Retina (tissue), 1 donor: ENCODE data around the gene CHST11.
A peak's percentile ranks its signal among the peaks of the same experiment; 100 is the strongest.
"Not testable (repeated sequence)": the region's sequence is repeated elsewhere in the genome, so short reads cannot be mapped to it uniquely, and the experiment has no call there.

ENCODE experiments used
- DNase-seq: peaks from one replicate; pipeline ENCODE4 v3.0.0-alpha.2; 2016

The CHST11 gene

GRCh38 chr12:104569346-104570173 lies 112.8 kb downstream of the CHST11 start:
- no peak for DNase-seq

DNA sequence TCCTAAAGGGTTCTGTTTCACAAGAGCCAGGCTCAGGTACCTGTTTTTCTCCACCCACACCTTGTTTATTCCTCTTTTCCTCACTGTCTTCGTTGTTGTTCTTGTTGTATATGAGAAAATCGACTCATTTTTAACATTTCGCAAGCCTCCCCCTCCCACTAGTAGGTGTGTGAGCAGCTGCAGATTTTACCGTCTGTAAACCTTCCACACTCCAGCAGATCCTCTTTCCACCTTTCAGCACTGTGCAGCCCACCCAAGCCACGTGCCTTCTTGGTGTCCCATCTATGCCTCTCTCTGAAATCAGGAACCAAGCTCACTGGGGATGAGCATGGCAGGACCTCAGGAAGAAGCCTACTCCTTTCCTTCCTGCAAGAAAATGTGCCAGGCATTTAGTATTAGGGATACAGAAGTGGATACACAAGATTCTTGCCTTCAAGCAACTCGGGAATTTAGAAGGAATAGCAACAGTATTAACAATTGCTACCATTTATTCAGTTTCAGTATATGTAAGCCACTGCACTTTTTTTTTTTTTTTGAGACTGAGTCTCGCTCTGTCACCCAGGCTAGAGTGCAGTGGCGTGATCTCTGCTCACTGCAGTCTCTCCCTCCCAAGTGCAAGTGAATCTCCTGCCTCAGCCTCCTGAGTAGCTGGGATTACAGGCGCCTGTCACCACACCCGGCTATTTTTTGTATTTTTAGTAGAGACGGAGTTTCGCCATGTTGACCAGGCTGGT lies 113.6 kb downstream of the CHST11 start:
- no peak for DNase-seq

DNA sequence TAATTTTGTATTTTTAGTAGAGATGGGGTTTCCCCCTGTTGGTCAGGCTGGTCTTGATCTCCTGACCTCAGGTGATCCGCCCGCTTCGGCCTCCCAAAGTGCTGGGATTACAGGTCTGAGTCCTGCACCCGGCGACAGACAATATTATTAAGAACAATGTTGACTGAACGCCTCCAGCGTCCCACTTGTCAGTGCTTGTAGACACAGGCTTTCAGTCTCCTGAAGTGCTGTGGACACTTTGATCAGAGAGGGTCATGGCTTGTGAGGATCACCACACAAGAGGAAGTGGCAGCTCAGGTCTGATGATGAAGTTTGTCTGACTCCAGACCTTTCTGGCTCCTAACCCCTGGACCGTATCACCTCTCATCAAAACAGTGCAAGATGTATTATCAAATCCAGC lies 114.6 kb downstream of the CHST11 start:
- DNase-seq = no peak

- DNase-seq = not testable (repeated sequence)
These were observed 117.6 kb downstream of the CHST11 start for GRCh38 chr12:104574353-104574752.

DNA sequence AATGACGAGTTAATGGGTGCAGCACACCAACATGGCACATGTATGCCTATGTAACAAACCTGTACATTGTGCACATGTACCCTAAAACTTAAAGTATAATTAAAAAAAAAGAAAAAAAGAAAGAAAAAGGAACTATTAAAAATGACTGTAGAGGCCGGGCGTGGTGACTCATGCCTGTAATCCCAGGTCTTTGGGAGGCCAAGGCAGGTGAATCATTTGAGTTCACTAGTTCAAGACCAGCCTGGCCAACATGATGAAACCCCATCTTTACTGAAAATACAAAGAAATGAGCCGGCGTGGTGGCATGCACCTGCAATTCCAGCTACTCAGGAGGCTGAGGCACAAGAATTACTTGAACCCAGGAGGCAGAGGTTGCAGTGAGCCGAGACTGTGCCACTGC lies 118.0 kb downstream of the CHST11 start:
- DNase-seq = not testable (repeated sequence)

GRCh38 chr12:104575442-104576186 lies 118.9 kb downstream of the CHST11 start:
- DNase-seq = no peak

DNA sequence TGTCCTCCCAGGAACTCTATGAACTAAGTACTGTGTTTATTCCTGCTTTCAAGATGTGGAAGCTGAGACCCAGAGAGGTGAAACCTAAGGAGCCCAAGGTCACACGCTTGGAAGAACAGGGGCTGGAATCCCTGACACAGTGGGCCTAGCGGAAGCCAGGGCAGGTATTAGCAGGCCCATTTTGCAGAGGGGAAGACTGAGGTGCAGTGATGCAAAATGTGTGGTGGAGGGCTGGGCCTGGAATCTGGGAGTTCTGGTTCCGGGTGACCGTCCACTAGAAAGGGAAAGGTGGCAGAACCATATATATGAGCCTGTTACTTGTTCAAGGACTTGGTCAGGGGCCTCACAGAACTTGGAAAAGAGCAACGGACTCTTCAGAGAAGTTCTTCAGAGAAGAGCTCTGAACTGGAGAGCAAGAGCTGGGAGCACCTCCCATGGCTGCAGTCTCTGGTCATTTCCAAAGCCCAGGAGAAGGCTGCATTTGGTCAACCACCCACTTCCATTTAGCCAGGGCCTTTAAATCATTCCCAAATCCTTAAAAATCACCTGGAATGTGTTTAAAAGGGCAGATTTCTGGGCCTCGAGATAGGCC lies 119.5 kb downstream of the CHST11 start:
- DNase-seq = no peak

DNA sequence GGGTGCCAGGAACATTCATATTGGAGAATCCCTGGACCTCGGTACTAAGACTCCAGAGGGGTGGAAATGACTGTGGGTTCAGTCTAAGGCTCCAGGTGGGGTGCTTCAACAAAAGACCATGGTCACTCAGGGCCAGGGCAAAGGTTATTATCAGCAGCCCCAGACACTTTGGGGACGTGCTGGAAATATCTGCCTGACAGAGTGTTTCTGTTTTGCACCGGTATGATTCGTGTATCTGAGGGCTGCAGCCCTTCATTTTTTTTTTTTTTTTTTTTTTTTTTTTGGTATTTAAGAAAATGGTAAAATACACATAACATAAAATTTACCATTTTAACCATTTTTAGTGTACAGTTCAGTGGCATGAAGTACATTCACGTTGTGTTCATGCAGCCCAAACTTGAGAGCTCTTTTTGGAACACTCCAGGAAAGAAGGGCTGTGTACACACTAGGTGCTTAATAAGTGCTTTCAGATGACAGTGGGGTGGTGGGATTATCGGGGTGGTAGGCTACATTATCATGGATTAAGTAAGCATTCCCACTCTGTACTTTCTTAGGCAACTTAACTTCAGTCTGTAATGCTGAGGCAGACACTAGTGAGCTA lies 120.3 kb downstream of the CHST11 start:
- no peak for DNase-seq

DNA sequence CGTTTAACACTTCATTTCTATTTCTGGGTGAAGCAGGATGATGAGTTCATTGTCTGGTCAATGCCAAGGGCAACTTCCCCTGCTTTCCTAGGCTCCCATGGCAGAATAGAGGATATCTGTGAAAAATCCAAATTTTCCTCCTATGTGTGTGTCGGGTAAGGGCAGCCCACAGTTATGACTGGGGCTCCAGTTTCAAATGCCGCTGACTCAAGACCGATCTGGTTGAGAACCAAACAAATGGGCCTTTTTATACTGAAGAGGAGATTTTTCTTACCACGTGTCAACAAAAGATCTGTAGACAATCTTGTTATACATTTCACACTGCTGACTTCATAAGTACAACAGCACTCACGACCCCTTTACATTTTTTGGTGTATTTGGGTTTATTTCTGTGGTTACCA lies 120.8 kb downstream of the CHST11 start:
- no peak for DNase-seq

GRCh38 chr12:104578453-104578852 lies 121.7 kb downstream of the CHST11 start:
- no peak for DNase-seq

- DNase-seq = no peak
These were observed 123.2 kb downstream of the CHST11 start for GRCh38 chr12:104579718-104580495.

- DNase-seq = no peak
These were observed 124.3 kb downstream of the CHST11 start for GRCh38 chr12:104581005-104581570.

- no peak for DNase-seq
These were observed 126.0 kb downstream of the CHST11 start for GRCh38 chr12:104582739-104583138.

DNA sequence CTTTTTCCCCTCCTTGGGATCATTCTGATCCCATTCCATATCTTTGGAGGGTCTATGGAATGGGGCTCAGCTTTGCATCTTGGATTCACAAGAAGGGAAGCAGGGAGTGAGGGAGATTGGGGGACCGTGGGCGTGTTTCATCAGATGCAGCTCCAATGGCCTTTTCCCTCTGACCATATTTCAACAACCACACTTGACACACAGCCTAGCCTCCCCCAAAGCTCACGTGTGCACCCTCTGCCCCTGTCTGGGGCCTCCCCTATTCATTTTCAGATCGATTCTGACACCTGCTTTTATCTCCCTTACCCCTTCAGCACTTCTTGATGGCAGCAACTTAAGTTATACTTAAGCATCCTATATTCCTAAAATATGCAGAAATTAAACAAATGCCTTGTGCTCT lies 126.6 kb downstream of the CHST11 start:
- DNase-seq = no peak

DNA sequence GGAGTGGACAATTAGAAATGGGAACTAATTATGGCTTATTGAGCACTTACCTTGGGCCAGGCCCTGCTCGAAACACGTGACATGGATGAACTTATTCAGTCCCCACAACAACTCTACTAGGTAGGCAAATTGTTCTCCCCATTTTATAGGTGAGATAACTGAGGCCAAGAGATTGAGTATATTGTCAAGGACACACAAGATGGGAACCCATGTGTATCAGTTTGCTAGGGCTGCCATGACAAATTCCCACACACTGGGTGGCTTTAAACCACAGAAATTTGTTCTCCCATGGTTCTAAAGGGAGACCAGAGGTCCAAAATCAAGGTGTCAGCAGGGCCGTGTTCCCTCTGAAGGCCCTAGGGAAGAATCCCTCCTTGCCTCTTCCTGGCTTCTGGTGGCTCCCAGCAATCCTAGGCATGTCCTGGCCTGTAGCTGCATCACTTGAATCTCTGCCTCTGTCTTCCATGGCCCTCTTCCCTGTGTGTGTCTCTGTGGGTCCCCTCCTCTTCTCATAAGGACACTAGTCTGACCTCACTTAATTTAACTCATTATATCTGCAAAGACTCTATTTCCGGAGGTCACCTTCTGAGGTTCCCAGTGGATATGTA lies 128.8 kb downstream of the CHST11 start:
- DNase-seq = no peak

- peak; percentile 39 for DNase-seq
These were observed 129.7 kb downstream of the CHST11 start for GRCh38 chr12:104586351-104586919.

GRCh38 chr12:104588047-104588920 lies 131.5 kb downstream of the CHST11 start:
- DNase-seq = no peak

DNA sequence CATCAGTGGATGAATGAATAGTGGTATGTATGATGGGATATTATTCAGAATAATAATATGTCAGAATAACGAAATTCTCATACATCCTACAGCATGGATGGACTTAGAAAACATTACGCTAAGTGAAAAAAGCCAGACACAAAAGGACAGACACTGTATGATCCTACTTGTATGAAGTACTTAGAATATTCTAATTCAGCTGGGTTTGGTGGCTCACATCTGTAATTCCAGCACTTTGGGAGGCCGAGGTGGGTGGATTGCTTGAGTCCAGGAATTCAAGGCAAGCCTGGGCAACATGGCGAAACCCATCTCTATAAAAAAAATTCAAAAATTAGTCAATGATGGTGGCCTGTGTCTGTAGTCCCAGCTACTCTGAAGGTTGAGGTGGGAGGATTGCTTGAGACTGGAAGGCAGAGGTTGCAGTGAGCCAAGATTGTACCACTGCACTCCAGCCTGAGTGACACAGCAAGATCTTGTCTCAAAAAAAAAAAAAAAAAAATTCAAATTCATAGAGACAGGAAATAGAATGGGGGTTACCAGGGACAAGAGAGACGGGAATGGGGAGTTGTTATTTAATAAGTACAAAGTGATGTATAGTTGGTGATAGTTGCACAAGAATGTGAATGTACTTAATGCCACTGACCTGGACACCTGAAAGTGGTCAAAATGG lies 132.3 kb downstream of the CHST11 start:
- no peak for DNase-seq

DNA sequence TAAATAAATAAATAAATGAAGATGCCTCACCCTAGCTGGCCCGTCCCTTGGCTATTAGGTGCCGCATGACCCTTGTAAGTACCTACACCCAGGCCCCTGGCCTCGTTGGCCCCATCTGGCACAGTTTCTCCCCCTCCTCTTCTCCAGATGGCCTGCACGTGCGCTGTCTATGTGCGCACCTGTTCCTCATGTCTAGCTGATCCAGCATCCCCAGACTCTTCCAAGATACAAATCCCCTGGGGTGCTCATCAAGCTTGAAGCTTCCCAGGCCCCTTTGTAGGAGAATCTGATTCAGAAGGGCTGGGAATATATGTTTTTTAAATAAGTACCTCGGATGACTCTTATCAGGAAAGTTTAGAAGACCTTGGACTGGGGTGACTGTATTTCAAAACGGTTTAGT lies 133.3 kb downstream of the CHST11 start:
- DNase-seq = no peak
